OCI-LY7 (cell line): ENCODE data around the gene R3HDM4. TPM values are rescaled to one million over a fixed set of nuclear protein-coding genes. Genes with fewer than 3 reads are reported as not detected.

Source experiments
- BruUV-seq: library from RNA; stranded (reverse); fragments of 400-500 nt; replicated peaks from 2 replicates; lab custom pipeline; 2021; lab: Mats Ljungman, UMichigan
- CTCF ChIA-PET: fragments of 300-600 bp; sonication (Branson Sonifier 250); formaldehyde crosslinking; loops from one replicate; lab custom pipeline; 2022; ENCODE audit warnings: antibody characterized with exemption; ENCODE audit not compliant: unreplicated experiment; lab: Charles Lee
- POLR2A ChIA-PET: fragments of 300-600 bp; sonication (Branson Sonifier 250); formaldehyde crosslinking; loops from one replicate; lab custom pipeline; 2022; ENCODE audit warnings: antibody characterized with exemption; lab: Charles Lee
- DNase-seq: peaks from one replicate; pipeline ENCODE4 v3.0.0-alpha.2; 2015; ENCODE audit warnings: low spot score
- H2AFZ ChIP-seq: fragments of 200-600 bp; sonication (generic), shearing (Covaris generic); 2 replicates; pipeline ENCODE4 v1.6.1; 2014; ENCODE audit warnings: mild to moderate bottlenecking, antibody characterized with exemption, low read length, moderate library complexity
- H3K27ac ChIP-seq: fragments of 200-600 bp; sonication (generic); 2 replicates; pipeline ENCODE4 v1.5.1; 2014; ENCODE audit warnings: mixed run types, low read depth, mild to moderate bottlenecking, moderate library complexity, low read length, inconsistent platforms; ENCODE audit not compliant: poor library complexity, severe bottlenecking
- H3K36me3 ChIP-seq: fragments of 200-600 bp; sonication (generic); 2 replicates; pipeline ENCODE4 v1.6.1; 2014; ENCODE audit warnings: mild to moderate bottlenecking, antibody characterized with exemption, low read length, moderate library complexity, mixed read lengths; ENCODE audit not compliant: insufficient read depth
- H3K4me1 ChIP-seq: fragments of 200-600 bp; sonication (generic); 2 replicates; pipeline ENCODE4 v1.5.1; 2014; ENCODE audit warnings: mild to moderate bottlenecking, low read length; ENCODE audit not compliant: insufficient read depth, poor library complexity, severe bottlenecking
- H3K4me2 ChIP-seq: fragments of 200-600 bp; sonication (generic); 2 replicates; pipeline ENCODE4 v1.6.1; 2014; ENCODE audit warnings: mild to moderate bottlenecking, low read length
- H3K4me3 ChIP-seq: fragments of 200-600 bp; sonication (generic); 2 replicates; pipeline ENCODE4 v1.5.1; 2014; ENCODE audit warnings: mild to moderate bottlenecking, low read depth, low read length; ENCODE audit not compliant: poor library complexity, severe bottlenecking
- H3K79me2 ChIP-seq: fragments of 200-600 bp; sonication (generic); 2 replicates; pipeline ENCODE4 v1.6.1; 2016; ENCODE audit warnings: low read depth, mild to moderate bottlenecking, low read length, moderate library complexity, mixed read lengths; ENCODE audit not compliant: insufficient read depth
- H3K9me2 ChIP-seq: fragments of 200-600 bp; sonication (generic); 2 replicates; pipeline ENCODE4 v1.6.1; 2016; ENCODE audit warnings: mild to moderate bottlenecking, low read length, mixed read lengths; ENCODE audit not compliant: insufficient read depth
- H3K9me3 ChIP-seq: fragments of 200-600 bp; sonication (generic); 2 replicates; pipeline ENCODE4 v1.6.1; 2014; ENCODE audit warnings: mild to moderate bottlenecking, mixed run types, low read length, mixed read lengths
- H4K20me1 ChIP-seq: fragments of 200-600 bp; sonication (generic); 2 replicates; pipeline ENCODE4 v1.6.1; 2014; ENCODE audit warnings: mild to moderate bottlenecking, antibody characterized with exemption, low read length, moderate library complexity, mixed read lengths; ENCODE audit not compliant: insufficient read depth
- EZH2phosphoT487 ChIP-seq: fragments of 200-600 bp; sonication (generic); IDR thresholded peaks from 2 replicates; pipeline ENCODE4 v1.6.1; 2018; ENCODE audit warnings: low read depth, borderline replicate concordance, mild to moderate bottlenecking, mixed run types, antibody characterized with exemption, low read length, moderate library complexity, mixed read lengths
- intact Hi-C: fragments of 100-400 bp; cut with micrococcal nuclease; formaldehyde crosslinking; loops from one replicate; pipeline ENCODE4 v1.10.0; 2022; ENCODE audit not compliant: unreplicated experiment
- total RNA-seq, 2 experiments: library from RNA; depleted of rRNA in 1 of 2; stranded (reverse); fragments of >200 nt in 1 of 2; shearing (Covaris generic) in 1 of 2; gene quantifications; 2 replicates each; pipeline ENCODE4 v1.2.3, GENCODE V29; 2014 to 2022
- TF ChIP-seq, protein P1 (sequence below): fragments of 200-600 bp; sonication (generic); conservative IDR thresholded peaks from 2 replicates; pipeline ENCODE4 v1.5.1; 2014; ENCODE audit warnings: mild to moderate bottlenecking, antibody characterized with exemption, low read length, moderate library complexity, mixed read lengths

R3HDM4 gene
- total RNA-seq, 2 experiments from 2014 or later, result 43.5 to 64.9 TPM

DNA sequence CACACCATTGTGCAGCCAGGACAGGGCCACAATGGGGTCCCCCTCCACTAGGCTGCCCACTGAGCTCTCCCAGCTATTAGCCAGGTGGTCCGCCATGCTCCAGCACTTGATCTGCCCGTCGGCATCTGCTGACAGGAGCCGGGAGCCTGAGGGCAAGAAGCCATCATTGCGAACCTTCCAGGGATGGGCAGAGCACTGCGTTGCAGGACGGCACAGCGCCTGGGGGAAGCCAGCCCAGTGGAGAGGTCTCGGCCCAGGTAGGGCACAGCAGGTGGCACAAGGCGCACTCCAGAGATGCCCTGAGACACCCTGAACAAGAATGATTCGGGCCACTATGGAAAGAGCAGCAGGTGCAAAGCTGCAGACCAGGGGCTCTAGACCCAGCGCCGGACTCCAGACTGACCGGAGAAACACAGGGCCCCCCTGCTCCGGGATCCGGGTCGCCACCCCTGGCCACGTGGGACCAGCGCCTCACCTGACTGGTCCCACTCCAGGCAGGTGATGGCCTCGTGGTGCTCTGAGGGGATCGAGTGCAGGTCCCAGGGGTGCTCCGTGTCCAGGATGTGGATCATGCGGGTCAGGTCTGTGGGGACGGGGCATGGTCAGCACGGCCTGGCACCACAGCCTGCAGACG lies 23.2 kb downstream of the R3HDM4 start:
- no peaks in the 10 kb centered on the region for H4K20me1 ChIP-seq
- TF ChIP-seq EZH2phosphoT487, result no peak
- TF ChIP-seq, protein P1, sequence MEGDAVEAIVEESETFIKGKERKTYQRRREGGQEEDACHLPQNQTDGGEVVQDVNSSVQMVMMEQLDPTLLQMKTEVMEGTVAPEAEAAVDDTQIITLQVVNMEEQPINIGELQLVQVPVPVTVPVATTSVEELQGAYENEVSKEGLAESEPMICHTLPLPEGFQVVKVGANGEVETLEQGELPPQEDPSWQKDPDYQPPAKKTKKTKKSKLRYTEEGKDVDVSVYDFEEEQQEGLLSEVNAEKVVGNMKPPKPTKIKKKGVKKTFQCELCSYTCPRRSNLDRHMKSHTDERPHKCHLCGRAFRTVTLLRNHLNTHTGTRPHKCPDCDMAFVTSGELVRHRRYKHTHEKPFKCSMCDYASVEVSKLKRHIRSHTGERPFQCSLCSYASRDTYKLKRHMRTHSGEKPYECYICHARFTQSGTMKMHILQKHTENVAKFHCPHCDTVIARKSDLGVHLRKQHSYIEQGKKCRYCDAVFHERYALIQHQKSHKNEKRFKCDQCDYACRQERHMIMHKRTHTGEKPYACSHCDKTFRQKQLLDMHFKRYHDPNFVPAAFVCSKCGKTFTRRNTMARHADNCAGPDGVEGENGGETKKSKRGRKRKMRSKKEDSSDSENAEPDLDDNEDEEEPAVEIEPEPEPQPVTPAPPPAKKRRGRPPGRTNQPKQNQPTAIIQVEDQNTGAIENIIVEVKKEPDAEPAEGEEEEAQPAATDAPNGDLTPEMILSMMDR, result no peak
- H3K36me3 ChIP-seq, result peaks cover 21% of the 10 kb centered on the region; the same call in 1 of the 2 replicates
- intact Hi-C loops, result no loop called here
- H3K4me3 ChIP-seq, result no peak overlapping the region
- peaks cover 5% of the 10 kb centered on the region for H3K4me1 ChIP-seq
- ChIA-PET POLR2A (no interaction called here), CTCF (no interaction called here)
- no peaks in the 10 kb centered on the region for H3K9me2 ChIP-seq
- no peak overlapping the region for H3K27ac ChIP-seq
- H2AFZ ChIP-seq, result no peak overlapping the region
- no peak for DNase-seq
- no TSS peak for BruUV-seq
- H3K9me3 ChIP-seq, result no peaks in the 10 kb centered on the region
- 0 out of 2 replicates have a peak, but pooled peaks cover 5% of the 10 kb centered on the region for H3K79me2 ChIP-seq
- no peak overlapping the region for H3K4me2 ChIP-seq

DNA sequence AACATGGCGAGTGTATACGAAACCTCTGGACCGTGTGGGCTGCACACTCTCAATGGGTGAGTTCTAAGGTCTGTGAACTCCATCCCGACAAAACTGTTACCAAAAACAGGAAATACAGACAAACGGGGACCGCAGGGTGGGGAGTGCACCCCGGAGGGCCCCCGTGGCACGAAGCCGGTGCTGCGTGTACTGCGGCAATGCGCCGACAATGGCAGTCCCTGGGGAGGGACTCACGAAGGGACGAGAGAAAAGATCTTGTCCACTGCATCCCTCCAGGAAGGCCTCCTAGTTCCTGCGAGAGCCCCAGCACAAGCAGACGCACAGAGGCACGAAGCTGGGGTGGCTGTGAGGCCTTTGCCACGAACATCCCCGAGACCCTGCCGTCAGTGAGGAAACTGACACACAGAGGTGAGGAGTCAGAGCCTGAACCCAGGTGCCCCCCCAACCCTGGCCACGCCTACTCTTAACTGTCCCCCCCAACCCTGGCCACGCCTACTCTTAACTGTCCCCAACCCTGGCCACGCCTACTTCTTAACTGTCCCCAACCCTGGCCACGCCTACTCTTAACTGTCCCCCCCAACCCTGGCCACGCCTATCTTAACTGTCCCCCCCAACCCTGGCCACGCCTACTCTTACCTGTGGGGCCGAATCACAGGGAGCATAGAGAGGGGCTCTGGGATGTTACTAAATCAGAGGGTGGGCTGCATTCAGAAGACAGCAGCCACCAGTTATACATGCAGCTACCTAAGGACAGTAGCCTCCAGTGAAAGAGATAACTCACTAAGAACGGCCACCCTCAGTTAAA lies 24.2 kb downstream of the R3HDM4 start:
- Histone ChIP-seq H3K27ac (no peak overlapping the region), H4K20me1 (no peaks in the 10 kb centered on the region), H3K36me3 (peaks cover 24% of the 10 kb centered on the region), H3K9me3 (no peaks in the 10 kb centered on the region), H3K4me1 (peaks cover 5% of the 10 kb centered on the region), H3K4me3 (no peak overlapping the region), H2AFZ (no peak overlapping the region), H3K79me2 (0 out of 2 replicates have a peak, but pooled peaks cover 5% of the 10 kb centered on the region), H3K4me2 (no peak overlapping the region), H3K9me2 (no peaks in the 10 kb centered on the region)
- TF ChIP-seq, protein P1, result no peak
- TF ChIP-seq EZH2phosphoT487, result no peak
- POLR2A ChIA-PET, result no interaction called here
- CTCF ChIA-PET, result no interaction called here
- no peak for DNase-seq
- BruUV-seq, result TSS peak; percentile 62
- intact Hi-C loops, result no loop called here

GRCh38 chr19:887599-887998 lies 25.4 kb downstream of the R3HDM4 start:
- Histone ChIP-seq H3K9me3 (no peaks in the 10 kb centered on the region), H3K9me2 (no peaks in the 10 kb centered on the region), H4K20me1 (no peaks in the 10 kb centered on the region), H2AFZ (no peak overlapping the region), H3K36me3 (peaks cover 36% of the 10 kb centered on the region), H3K4me2 (no peak overlapping the region), H3K27ac (no peak overlapping the region), H3K79me2 (0 out of 2 replicates have a peak, but pooled peaks cover 5% of the 10 kb centered on the region), H3K4me1 (peaks cover 5% of the 10 kb centered on the region), H3K4me3 (no peak overlapping the region)
- intact Hi-C loops, result no loop called here
- no TSS peak for BruUV-seq
- no peak for DNase-seq
- ChIA-PET POLR2A (no interaction called here), CTCF (no interaction called here)
- TF ChIP-seq EZH2phosphoT487, result no peak
- TF ChIP-seq, protein P1, result no peak
